HuH-7 (cell line): ENCODE measurements around the gene ID3.

ENCODE experiments used
- DNase-seq: peaks from one replicate; pipeline ENCODE4 v3.0.0; 2011; ENCODE audit warnings: low spot score

Gene ID3

GRCh38 chr1:23559136-23559984 is at the start of gene ID3:
ID3 (minus strand) TSS chr1:23559501; CDS start chr1:23559426, 75 bp downstream.
- DNase-seq = peak; percentile 73

- DNase-seq = no peak
Measured at GRCh38 chr1:23607944-23608343, 48.6 kb upstream of the ID3 start.

GRCh38 chr1:23601968-23602876 is 42.9 kb upstream of the ID3 start:
- DNase-seq = no peak

GRCh38 chr1:23601135-23601967 is 42.0 kb upstream of the ID3 start:
- DNase-seq = no peak

- no peak for DNase-seq
Measured at GRCh38 chr1:23600283-23600682, 41.0 kb upstream of the ID3 start.

GRCh38 chr1:23599125-23599524 is 39.8 kb upstream of the ID3 start:
- DNase-seq = no peak

GRCh38 chr1:23598424-23598823 is 39.1 kb upstream of the ID3 start:
- DNase-seq = no peak

GRCh38 chr1:23597635-23598388 is 38.5 kb upstream of the ID3 start:
- no peak for DNase-seq

- no peak for DNase-seq
Measured at GRCh38 chr1:23596382-23597358, 37.4 kb upstream of the ID3 start.

- no peak for DNase-seq
Measured at GRCh38 chr1:23594927-23595353, 35.6 kb upstream of the ID3 start.

GRCh38 chr1:23594149-23594907 is 35.0 kb upstream of the ID3 start:
- no peak for DNase-seq

- DNase-seq = no peak
Measured at GRCh38 chr1:23593556-23594148, 34.4 kb upstream of the ID3 start.

- DNase-seq = no peak
Measured at GRCh38 chr1:23593042-23593521, 33.8 kb upstream of the ID3 start.

GRCh38 chr1:23592209-23592892 is 33.0 kb upstream of the ID3 start:
- no peak for DNase-seq

GRCh38 chr1:23591460-23592208 is 32.3 kb upstream of the ID3 start:
- DNase-seq = no peak

- no peak for DNase-seq
Measured at GRCh38 chr1:23590058-23590783, 30.9 kb upstream of the ID3 start.

GRCh38 chr1:23589585-23589986 is 30.3 kb upstream of the ID3 start:
- DNase-seq = no peak
